ENCODE measurements around the gene SLC27A2.

GRCh38 chr15:50257332-50257731 lies 75.3 kb downstream of the SLC27A2 start:
- no peak for TF ChIP-seq CTCF (conservative IDR thresholded peaks at IDR 0.05 in 1 of 2, IDR thresholded peaks at IDR 0.05 in 1 of 2; ENCODE audit: low read depth in 1 of 2, low read length in 2 of 2)
- no peak for TF ChIP-seq EZH2 (IDR thresholded peaks at IDR 0.05; ENCODE audit: low read length, missing control alignments)
